ENCODE data around the gene C21orf58.

C21orf58 gene

DNA sequence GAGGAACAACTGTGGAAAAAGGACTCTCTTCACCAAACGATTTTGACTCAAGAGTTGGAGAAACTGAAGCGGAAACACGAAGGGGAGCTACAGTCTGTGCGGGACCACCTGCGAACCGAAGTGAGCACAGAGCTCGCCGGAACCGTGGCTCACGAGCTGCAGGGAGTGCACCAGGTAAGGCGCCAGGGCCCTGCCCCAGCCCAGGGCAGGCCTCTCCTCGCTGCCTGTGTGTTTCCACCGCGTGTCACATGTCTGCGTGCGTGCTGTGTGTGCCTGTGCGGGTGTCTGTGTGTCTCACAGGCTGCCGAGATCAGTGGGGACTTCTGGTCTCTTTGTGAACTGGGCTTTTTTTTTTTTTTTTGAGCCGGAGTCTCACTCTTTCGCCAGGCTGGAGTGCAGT is 43.3 kb upstream of the C21orf58 start:
- no peak overlapping the region for H3K4me3 ChIP-seq (ENCODE audit: low read depth, low read length)
- no peak for DNase-seq (ENCODE audit: low read depth)
- TF ChIP-seq, protein P1, sequence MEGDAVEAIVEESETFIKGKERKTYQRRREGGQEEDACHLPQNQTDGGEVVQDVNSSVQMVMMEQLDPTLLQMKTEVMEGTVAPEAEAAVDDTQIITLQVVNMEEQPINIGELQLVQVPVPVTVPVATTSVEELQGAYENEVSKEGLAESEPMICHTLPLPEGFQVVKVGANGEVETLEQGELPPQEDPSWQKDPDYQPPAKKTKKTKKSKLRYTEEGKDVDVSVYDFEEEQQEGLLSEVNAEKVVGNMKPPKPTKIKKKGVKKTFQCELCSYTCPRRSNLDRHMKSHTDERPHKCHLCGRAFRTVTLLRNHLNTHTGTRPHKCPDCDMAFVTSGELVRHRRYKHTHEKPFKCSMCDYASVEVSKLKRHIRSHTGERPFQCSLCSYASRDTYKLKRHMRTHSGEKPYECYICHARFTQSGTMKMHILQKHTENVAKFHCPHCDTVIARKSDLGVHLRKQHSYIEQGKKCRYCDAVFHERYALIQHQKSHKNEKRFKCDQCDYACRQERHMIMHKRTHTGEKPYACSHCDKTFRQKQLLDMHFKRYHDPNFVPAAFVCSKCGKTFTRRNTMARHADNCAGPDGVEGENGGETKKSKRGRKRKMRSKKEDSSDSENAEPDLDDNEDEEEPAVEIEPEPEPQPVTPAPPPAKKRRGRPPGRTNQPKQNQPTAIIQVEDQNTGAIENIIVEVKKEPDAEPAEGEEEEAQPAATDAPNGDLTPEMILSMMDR (IDR thresholded peaks at IDR 0.05; ENCODE audit: low read depth, low read length, missing control alignments): no peak
- in situ Hi-C loops (cut with HindIII; ENCODE audit: low sequenced_read_pairs): no loop called here

DNA sequence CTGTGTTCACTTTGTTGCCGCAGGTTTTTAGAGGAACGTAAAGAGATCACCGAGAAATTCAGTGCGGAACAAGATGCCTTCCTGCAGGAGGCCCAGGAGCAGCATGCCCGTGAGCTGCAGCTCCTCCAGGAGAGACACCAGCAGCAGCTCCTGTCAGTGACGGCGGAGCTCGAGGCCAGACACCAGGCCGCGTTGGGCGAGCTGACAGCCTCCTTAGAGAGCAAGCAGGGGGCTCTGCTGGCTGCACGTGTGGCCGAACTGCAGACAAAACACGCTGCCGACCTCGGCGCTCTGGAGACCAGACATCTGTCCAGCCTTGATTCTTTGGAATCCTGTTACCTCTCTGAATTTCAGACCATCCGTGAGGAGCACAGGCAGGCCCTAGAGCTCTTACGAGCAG is 42.9 kb upstream of the C21orf58 start:
- in situ Hi-C loops (cut with HindIII; ENCODE audit: low sequenced_read_pairs): no loop called here
- no peak overlapping the region for H3K4me3 ChIP-seq (ENCODE audit: low read depth, low read length)
- no peak for DNase-seq (ENCODE audit: low read depth)
- TF ChIP-seq, protein P1 (IDR thresholded peaks at IDR 0.05; ENCODE audit: low read depth, low read length, missing control alignments): no peak

DNA sequence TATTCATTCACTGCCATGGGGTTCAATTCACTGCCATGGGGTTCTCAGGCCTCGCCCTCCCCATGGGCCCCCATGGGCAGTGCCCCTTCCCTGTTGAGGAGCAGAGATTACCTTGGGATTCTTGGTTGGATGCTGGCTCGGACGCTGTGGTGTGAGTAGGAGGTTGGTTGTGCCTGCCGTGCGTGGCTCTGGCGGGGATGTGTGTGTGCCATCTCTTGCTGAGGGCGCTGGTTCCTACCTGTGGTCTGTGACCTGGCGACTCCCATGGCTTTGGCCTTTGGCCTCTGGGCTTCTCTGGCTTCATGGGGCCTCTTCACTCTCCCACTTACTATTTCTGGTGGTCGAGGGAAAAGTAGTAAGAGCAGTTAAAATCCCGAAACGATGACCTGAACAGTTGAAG is 42.4 kb upstream of the C21orf58 start:
- H3K4me3 ChIP-seq (ENCODE audit: low read depth, low read length): no peak overlapping the region
- DNase-seq (ENCODE audit: low read depth): no peak
- TF ChIP-seq, protein P1 (IDR thresholded peaks at IDR 0.05; ENCODE audit: low read depth, low read length, missing control alignments): no peak
- in situ Hi-C loops (cut with HindIII; ENCODE audit: low sequenced_read_pairs): no loop called here

- DNase-seq (ENCODE audit: low read depth): no peak
- in situ Hi-C loops (cut with HindIII; ENCODE audit: low sequenced_read_pairs): no loop called here
- H3K4me3 ChIP-seq (ENCODE audit: low read depth, low read length): no peak overlapping the region
- TF ChIP-seq, protein P1 (IDR thresholded peaks at IDR 0.05; ENCODE audit: low read depth, low read length, missing control alignments): no peak
These were observed 40.0 kb upstream of the C21orf58 start for GRCh38 chr21:46363698-46364097.

GRCh38 chr21:46362946-46363345 is 39.3 kb upstream of the C21orf58 start:
- DNase-seq (ENCODE audit: low read depth): no peak
- in situ Hi-C loops (cut with HindIII; ENCODE audit: low sequenced_read_pairs): no loop called here
- no peak overlapping the region for H3K4me3 ChIP-seq (ENCODE audit: low read depth, low read length)
- TF ChIP-seq, protein P1 (IDR thresholded peaks at IDR 0.05; ENCODE audit: low read depth, low read length, missing control alignments): no peak

DNA sequence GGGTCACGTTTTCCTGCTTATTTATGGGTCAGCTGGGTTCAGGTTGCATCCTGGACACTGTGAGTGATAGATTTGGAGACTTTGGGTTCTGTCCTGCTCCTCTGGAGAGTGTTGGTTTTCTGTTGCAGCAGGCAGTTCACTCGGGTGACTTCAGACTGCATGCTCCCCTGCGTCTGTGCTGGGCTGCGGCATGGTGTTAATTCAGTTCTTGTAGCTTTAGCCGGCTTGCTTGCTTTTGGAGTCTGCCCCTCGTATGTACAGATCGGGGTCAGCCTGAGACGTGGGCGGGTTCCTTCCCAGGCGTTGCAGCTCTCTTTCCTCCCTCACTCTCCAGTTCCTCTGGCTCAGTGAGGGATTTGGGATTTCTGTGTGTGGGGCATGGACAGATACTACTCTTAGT is 38.3 kb upstream of the C21orf58 start:
- no peak overlapping the region for H3K4me3 ChIP-seq (ENCODE audit: low read depth, low read length)
- TF ChIP-seq, protein P1 (IDR thresholded peaks at IDR 0.05; ENCODE audit: low read depth, low read length, missing control alignments): no peak
- no peak for DNase-seq (ENCODE audit: low read depth)
- in situ Hi-C loops (cut with HindIII; ENCODE audit: low sequenced_read_pairs): no loop called here

DNA sequence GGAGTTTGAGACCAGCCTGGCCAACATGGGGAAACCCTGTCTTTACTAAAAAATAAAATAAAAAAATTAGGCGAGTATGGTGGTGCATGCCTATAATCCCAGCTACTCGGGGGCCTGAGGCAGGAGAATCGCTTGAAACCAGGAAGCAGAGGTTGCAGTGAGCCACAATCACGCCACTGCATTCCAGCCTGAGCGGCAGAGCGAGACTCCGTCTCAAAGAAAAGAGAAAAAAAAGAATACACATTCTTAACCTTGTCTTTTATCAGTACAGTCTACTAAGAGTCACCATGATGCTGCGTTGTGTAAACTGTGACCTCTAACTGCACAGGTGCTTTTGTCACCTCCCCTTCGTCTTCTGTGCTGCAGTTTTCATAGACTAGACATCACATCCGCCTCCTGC is 37.5 kb upstream of the C21orf58 start:
- TF ChIP-seq, protein P1 (IDR thresholded peaks at IDR 0.05; ENCODE audit: low read depth, low read length, missing control alignments): no peak
- in situ Hi-C loops (cut with HindIII; ENCODE audit: low sequenced_read_pairs): no loop called here
- H3K4me3 ChIP-seq (ENCODE audit: low read depth, low read length): no peak overlapping the region
- DNase-seq (ENCODE audit: low read depth): no peak

Data from astrocyte of the cerebellum (primary cell).